GM18507 (cell line): ENCODE results near the gene GNB2.
A peak's percentile ranks its signal among the peaks of the same experiment; 100 is the strongest.

Source experiments
- DNase-seq: peaks from one replicate; pipeline ENCODE4 v3.0.0; 2011; ENCODE audit warnings: low read depth; ENCODE audit not compliant: insufficient read length; ENCODE audit errors: extremely low spot score
- FAIRE-seq: peaks from 2 replicates; lab custom pipeline; 2011; peaks lifted over from hg19 to GRCh38; lab: Jason Lieb, UNC

The GNB2 gene

DNA sequence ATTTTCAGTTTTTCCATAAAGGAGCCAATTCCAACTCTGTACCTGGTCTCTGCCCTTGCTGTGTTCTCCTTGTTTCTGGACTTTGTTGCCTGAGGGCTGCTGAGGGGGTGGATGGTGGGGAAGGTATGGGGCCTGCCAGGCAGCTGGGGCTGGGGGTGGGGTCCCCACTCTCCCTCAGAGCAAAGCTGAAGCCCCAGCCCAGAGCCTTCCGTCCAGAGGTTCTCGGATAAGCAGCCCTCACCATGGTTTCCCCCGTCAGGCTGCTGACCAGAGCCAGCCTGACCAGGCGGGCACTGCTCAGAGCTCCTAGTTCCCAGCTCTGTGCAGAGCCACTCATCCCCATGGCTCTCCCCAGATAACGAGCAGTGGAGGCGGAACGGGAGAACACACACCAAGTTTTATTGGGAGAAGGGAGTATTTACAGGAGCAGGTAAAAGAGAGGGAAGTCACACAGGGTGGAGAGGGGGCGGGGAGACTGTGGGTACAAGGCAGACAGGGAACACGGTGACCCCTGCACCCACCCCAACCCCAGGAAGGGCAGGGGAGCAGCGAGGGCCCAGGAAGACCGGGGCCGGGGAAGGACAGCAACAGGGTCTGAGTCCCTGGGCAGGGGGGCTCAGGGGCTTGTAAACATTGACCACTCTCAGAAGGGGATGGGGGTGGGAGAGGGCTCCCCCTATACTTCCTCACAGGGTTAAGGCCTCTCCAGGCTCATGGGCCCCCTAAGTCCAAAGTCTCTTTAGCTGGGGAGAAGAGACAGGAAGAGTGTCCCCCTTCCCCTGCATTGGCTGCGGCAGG is 5.8 kb downstream of the GNB2 start:
- FAIRE-seq (no peak), DNase-seq (no peak)

DNA sequence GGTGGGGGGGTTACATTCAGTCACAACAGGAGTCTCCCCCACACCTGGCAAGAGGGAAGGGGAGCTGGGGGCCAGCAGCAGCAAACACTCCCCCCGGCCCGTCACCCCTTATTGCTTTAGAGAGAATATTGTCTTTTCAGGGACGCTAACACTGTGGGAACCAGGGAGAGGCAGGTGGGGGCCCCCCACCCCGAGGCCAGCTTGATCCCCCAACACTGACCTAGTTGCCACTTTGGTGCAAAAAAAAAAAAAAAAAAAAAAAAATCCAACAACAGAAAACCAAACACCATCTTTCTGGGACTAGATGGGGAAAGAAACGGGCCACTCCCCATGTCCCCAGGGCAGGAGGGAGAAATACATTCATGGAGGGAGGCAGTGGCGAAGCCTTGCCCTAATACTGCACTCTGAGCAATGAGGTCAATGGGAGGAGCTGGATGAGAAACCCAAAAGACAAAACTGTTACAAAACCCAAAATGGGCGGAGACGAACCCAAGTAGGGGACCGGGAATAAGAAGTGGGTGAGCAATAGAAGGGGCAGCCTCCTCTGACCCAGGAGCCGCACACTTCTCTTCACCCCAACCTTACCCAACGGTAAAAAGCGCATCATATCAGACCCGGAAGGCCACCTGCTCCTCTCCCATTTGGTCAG is 6.5 kb downstream of the GNB2 start:
- FAIRE-seq (no peak), DNase-seq (no peak)

DNA sequence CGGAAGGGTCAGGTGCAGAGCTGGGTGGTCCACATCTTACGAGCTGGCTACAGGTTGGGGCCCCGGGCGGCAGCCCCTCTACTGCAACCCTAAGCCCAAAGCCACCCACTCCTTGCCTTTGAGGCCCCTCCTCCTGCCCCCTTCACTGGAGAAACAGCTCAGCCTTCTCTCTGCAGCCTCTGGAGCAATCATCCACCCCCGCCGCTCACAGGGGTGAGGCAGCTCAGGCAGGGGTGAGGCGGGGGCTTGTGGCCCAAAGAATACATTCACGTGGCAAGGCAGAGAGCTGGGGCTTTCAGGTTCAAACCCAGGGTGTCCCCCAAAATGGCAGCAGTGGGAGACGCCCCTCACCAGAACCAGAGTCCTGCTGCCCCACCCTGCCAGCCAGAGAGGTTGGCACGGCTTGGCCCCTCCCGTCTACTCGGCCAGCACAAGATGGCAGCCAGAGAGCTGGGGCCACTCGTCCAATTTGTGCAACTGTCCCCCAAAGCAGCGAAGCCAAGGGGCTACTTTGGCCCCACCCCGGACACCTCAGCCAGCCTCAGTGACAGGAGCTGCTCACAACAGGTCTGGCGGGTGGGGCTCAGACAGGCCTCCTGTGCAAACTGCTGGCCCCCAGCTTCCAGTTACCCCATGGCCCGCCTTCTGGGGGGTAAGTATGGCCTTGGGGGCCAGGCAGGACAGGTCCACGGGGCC is 7.2 kb downstream of the GNB2 start:
- DNase-seq, result no peak
- no peak for FAIRE-seq

DNA sequence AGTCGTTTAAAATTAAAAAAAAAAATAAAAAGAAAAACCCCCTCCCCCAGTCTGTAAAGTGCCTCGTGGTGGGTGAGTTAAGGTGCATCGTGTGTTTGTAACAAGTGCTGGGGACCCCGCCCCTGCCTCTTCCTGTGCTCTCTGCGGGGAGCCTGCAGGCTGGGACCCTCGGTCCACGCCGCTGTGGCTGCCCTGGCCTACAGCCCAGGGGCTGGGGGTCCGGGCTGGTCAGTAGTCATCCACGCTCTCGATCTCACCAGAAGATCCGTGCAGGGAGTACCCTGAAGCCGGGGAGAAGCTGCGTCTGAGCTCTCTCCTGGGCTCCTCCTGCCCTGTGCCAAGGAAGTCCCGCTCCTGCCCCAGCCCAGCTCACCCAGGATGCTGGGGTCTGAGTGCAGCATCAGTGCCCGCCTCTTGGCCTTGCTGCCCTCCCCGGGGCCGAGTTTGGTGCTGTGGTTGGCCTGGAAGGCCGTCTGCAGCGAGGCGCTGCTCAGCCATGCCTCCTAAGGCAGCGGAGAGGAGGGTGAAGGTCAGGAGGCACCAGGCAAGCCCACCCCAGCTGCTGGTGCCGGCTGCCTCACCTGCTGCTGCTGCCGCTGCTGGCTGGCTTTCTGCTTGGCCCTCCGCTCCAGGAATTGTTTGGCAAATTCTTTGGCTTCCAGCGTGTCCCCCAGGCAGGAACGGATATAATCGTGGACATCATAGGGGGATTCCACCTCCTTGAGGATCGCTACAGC is 8.1 kb downstream of the GNB2 start:
- FAIRE-seq (no peak), DNase-seq (no peak)

DNA sequence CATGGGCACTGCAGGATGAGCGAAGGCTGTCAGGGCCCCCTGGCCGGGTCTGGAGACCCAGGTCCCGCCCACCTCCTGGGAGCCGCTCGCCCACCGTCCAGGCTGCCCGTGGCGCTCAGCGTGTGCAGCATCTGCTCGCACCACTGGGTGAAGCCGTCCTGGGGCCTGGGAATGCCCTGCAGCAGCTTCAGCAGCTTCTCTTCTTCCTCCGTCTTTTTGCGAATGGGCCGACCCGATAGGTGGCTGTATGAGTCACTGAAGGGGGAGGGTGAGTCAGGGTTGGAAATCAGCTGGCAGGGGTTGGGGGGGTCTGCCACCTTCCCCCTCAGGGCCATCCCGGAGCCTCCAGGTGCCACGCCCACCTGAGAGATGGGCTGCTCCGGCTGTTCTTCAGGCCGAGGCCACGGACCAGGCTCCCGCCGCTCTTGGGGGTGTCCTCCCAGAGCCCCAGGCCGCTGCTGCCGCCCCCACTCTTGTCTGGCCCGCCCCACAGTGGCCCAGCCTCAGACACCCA is 8.7 kb downstream of the GNB2 start:
- DNase-seq (no peak), FAIRE-seq (no peak)

DNA sequence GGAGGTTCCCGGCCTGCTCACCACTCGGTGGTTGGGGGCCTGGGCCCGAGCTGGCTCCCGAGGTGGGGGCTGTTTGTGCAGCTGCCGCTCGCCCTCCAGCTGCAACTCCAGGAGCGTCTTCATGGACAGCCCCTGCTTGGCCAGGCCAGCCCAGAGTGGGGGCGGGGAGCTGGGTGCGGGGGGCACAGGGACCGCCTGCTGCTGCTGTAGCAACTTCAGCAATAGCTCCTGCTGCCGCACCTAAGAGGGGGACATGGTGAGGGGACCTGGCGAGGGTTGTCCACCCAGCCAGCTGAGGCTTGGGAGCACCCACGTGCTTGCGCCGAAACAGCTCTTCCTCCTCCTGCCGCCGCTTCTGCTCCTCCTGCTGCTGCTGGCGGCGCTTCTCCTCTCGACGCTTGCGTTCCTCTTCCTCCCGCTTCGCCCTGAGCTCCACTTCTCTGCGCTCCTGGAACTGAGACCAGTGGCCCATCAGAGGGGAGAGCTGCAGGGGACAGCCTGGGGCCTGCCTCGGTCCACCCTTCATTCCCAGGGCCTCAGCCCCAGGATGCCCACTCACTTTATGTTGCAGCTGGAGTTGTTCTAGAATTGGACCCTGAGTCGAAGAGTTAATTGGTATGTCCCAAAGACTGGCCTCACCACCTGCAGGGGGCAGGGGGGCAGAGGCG is 9.6 kb downstream of the GNB2 start:
- DNase-seq, result no peak
- no peak for FAIRE-seq

DNA sequence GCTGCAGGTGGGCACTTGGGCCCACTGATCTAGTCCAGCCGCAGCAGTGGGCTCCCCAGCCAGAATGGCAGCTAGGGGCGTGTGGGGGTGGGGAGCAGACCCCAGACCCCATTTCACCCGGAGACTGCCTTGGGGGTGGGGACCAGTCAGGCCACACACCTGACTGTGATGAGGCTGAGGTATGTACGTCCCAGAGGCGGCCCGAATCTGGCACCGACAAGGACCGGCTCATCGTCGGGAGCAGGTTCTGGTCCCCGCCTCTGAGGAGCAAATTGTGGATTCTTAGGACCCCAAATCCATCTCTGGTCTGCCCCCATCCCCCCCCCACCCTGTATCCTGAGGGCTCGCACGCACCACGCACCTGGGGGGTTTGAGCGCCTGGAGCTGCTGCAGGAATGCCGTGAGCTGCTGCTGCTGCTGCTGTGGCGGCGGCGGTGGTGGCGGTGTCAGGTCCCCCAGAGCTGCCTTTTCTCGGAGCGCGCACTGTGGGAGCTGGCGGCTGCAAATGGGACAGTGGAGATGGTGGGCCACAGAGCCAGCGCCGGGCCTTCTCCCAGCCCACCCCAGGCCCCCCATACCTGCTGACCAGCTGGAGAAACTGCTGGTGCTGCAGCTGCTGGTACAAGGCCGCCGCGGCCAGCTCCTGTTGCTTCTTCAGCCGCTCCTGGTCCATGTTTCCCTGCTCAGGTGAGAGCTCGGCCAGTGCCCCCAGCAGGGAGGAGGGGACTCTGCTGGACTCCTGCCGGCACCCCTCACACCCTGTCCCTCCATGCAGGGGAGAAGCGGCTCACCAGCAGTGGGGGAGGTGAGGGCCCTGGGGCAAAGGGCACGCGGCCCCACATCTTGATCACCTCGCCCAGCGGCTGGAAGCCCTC is 10.4 kb downstream of the GNB2 start:
- FAIRE-seq (no peak), DNase-seq (no peak)

DNA sequence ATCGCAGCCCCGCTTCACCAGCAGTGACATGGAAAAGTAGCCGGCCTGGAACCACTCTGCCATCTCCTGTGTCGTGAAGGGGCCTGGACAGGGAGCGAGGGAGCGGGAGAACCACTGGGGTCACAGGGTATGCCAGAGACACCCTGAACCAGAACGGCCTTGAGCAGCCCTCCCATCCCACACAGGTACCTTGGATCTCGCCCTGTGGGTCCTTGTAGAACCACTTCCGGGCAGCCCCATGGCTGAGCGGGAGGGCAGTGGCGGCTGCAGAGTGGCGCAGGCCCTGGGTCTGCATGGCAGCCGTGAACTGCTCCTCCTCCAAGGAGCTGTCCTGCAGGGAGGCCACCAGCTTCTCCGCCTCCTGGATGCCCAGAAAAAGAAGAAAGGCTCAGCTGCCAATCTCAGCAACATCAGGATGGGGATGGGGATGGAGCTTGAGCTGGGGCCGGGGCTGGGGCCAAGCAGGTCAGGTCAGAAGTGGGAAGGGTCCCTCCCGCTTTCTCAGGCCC is 11.0 kb downstream of the GNB2 start:
- FAIRE-seq (no peak), DNase-seq (no peak)

DNA sequence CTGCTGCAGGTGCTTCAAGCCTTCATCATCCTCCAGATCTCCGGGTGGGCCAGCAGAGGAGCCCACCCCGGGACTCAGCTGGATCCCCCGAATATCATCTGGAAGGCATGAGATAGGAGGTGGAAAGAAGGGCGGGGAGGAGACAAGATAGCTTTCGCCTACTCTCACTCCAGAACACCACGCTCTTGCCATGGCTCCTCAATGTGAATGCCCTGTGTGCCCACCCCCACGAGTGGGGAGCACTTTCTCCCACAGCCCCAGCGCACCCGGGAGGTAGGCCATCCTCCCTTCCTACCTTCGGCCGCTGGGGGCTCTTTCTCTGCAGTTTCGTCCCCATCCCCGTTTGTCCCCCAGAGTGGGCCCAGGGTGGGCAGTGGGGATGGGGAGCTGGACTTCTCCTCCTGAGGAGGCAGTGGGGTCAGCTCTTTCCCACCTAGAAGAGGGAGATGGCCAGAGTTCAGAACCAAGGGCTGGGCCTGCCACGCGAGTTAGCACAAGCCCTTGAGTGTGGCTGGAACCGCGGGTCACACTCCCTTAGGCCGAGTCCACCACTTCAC is 11.6 kb downstream of the GNB2 start:
- DNase-seq (no peak), FAIRE-seq (no peak)

DNA sequence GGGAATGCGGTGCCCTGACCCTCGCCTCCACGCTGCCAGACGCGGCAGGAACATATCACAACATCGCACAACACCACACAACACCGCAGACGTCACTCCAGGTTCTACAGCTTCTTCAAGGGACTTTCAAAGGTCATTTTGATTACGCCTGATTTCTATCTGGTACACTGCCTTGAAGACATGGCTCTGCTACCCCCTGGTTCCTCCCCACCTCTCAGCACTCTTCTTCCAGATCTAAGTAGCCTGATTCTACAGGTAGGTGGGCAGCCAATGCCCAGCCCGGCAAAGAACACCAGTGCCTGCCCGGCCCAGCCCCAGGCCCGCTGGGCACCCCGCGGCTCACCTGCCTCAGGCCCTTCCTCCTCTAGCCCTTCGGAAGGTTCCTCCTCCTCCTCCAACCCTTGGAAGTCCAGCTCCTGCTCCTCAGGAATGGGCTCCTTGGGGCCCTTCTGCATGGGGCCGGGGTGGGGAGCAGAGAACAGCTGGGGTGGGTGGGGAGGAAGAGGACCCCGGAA is 12.1 kb downstream of the GNB2 start:
- DNase-seq (no peak), FAIRE-seq (no peak)

DNA sequence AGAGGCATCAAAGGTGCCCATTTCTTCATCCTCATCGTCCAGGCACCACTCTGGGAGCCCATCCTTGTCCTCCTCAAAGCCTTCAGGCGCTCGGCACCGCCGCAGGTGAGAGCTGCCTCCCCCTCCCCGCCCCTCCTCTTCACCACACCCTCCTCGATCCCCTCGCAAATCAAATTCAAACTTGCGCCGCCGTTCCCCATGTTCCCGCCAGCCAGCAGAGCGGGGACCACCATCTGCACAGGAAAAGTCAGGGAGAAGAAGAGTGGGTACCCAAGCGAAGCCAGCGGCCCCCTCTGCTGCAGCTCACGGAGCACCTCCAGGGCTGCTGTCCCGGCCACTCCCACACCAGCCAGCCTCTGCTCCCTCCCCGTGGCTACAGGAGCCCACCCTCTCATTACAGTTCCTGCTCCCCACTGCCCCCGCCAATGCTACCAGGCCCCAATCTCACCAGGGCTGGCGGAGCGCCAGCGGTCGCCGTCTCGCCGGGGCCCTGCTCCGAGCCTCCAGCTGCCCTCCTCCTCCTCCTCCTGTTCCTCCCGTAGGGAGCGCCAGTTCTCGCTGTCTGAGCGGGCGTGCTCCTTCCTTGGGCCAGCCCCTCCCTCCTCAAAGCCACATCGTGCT is 12.8 kb downstream of the GNB2 start:
- FAIRE-seq (no peak), DNase-seq (no peak)

DNA sequence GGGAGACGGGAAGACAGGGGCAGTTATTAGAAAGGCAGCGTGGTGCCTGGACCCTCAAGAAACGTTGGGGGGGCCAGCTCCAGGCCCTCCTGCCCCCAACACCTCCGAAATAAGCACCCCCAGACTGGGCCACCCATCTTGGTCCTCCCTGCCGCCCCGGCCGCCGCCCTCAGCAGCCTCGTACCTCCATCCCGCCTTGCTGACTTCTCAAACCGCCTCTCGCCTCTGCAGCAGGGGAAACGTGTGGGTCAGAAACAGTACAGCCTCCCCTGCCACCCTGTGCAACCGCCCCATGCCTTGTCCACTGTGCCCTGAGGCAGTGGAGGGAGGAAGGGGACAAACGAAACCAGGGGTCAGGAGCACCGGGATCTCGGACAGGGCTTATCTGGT is 13.3 kb downstream of the GNB2 start:
- FAIRE-seq (no peak), DNase-seq (no peak)

DNA sequence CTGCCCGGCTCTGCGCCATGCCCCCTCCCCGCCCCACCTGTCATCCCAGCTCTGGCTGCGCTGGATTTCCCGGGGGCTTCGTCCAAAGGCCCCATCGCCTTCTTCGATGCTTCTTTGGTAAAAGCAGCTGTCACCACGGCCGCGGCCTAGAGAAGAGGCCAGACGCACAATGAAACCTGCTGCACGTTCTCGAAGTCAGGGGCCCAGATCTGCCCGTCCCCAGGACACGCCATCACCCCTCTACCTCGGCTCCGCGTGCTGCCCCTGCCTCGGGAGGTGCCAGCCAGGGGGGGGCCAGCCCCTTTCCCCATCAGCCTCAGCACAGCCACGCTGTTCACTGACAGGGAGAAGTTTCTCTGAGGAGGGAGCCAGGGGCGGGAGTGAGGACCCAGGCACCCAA is 13.7 kb downstream of the GNB2 start:
- DNase-seq (no peak), FAIRE-seq (no peak)

DNA sequence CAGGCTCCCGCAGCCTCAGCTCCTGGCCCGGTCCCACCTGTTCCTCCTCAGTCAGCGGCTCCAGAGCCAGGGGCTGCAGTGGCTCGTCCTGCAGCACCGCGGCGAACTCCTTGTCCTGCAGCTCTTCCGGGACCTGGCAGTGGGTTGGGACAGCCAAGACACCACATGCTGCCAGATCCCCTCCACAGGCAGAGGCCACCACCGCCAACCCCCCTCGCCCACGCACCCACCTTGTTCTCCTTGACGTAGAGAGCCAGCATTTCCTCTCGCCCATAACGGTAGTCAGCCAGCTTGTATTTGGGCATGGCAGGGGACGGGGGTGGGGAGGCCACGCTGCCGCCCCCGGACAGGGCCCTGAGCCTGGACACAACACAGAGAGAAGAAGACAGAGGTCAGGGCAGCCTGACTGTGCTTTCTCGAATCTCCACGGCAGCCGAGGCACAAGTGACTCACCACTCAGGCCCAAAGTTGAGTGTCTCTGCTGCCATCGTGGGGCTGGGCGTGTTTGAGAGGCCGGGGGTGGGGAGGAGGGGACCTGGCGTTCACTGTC is 14.3 kb downstream of the GNB2 start:
- no peak for FAIRE-seq
- DNase-seq, result no peak

DNA sequence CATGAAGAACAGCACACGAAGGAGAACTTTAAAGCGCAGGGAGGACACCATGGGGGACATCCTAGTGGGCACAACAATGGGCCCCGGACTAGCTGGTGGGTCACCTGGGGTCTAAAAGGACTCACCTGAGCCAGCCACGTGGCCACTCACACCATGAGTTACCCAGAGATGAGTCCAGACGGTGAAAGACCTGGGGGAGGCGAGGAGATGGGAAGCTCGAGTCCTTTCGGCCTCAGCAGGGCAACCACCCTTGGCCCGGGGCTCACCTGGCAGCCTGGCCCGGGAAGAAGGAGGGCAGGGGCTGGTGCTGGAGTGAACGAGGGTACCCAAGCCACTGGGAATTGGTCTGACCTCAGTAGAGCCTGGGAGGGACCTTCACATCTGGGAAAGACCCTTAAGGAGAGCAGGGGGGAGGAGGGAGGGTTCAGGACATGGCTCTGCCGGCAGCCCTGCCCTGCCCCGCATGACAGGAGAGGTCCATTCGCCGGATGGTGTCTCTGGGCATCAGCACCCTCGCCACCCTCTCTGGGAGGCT is 14.9 kb downstream of the GNB2 start:
- no peak for DNase-seq
- FAIRE-seq, result no peak

DNA sequence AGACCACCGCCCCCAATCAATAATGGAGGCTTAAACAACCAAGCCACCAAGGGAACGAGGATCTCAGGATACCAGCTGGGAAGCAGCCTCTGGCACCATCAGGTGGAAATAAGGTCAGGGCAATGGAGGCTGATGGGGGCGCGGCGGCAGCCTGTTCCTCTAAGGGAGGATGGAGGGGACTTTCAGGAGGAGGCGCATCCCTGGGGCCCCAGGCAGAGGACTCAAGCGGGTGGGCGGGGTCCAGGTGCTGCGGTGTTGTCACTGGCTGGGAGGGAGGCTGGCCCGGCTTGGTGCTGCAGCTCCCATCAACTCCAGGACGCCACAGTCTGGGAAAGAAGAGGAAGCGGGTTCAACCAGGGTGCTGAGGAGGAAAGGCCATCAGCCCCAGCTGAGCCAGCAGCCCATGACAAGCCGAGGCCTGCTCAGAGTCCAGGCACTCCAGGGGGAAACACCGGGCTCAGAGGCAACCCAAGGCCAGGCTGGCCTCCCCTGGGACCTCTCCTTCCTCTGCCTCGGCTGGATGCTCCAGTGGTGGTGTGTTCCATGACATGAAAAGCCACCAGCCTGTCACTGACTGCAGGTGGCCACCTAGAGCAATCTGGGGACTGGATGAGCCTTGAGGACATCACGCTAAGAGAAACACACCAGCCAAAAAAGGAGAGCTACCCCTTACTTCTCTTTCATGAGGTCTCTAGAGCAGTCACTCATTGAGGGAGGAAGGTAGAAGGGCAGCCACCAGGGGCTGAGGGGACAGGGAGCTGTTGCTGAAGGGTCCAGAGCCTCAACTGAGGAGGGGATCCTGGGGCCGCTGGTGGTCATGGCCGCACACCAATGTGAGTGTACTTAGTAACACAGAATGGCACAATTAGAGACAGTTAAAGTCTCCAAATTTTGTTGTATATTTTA is 15.9 kb downstream of the GNB2 start:
- no peak for DNase-seq
- peak; percentile 51 for FAIRE-seq
